Iris pigment epithelial cell (primary cell): ENCODE results near the gene ZDHHC14.

ENCODE experiments used
- DNase-seq: peaks from one replicate; pipeline ENCODE4 v3.0.0-alpha.2; 2011; ENCODE audit warnings: low read depth

The ZDHHC14 gene

DNA sequence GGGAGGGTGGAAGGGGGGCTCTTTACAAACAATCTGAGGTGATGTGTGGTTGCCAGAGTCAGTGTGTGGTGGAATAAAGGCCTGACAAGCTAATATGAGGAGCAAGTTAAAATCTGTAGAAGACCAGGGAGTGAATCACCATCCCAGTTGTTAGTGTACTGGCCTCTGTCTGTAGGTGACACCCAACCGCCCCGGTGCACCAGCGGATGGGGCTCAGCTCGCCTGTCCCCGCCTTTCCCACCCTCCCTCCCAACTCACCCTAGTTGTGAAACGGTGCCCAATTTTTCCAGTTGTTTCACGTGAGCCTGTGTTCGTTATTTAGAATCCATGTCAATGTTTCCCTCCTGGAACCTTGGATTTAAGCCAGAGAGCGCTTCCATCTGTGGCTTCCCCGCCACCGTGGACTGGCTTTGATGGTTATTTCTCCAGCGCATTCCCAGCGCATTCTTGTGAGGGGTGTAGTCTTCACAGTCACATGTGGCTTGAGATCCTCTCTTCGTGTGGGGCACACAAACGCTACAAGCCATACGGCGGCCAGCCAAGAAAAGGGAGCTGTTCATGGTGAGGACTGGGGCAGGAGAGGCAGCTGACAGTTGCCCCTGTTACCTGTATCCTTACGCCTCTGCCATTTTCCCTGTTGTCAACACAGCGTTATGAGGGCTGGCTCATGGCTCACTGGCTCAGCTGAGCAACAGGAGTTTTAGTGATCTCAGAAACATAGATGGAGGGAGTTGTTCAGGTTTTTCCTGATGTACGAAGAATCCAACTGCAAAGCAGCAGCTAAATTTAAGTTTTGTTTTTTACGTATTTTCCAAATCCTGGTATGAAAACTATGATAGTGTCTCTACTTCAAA lies 137.6 kb downstream of the ZDHHC14 start:
- DNase-seq = no peak

DNA sequence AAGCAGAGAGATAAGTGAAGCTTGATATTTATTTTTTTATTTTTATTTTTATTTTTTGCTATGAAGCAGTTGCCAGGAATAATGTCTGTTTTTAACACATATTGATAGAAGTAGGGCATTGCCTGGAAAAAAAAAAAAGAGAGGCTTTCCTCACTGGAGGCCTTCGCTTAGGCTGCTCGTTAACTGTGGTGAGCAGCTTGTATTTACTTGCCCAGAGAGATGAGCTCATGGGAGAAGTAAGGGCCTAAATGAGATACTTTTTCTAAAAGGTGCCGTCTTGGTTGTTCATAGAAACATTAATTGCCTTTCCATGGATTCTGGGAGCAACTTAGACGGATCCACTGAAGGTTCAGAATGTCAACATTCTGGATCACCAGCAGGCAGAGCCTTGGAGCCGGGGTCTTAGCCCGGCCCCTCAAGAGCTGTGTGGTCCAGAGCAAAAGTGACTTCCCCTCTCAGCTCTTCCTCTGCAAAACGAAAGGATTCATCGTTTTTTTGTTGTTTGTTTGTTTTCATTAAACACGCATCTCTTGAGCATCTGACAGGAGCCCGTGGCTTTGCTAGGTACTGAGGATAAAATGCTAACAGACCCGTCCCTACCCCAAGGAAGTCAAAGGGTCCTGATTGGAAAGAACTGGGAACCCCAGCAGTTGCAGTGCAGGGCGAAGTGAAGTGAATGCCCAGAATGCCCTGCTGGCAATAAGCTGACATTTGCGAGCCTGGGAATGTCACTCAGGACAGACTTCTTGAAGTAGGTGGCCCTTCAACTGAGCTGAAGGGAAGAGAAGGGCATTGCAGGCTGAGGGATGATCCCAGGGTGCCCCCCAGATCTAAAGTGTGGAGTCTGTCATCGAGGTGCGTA lies 138.5 kb downstream of the ZDHHC14 start:
- DNase-seq = no peak

GRCh38 chr6:157520117-157520406 lies 139.1 kb downstream of the ZDHHC14 start:
- no peak for DNase-seq

GRCh38 chr6:157520596-157521361 lies 139.8 kb downstream of the ZDHHC14 start:
- DNase-seq = no peak

- DNase-seq = no peak
Observed at GRCh38 chr6:157521362-157522335, 140.7 kb downstream of the ZDHHC14 start.

DNA sequence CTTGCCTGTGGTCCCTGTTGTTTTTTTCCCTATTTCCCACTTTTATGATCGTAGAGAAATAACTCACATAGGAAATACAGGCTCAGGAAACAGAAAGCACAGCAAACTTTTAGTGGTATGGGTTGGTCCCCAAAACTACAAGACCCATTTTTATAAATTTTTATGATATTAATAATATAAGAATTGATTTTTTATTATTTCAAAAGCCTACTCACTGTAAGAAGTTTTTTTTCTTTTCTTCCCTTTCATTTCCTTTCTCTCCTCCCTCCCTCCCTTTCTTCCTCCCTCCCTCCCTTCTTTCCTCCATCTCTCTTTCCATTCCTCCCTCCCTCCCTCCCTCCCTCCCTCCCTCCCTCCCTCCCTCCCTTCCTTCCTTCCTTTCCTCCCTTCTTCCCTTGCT lies 141.5 kb downstream of the ZDHHC14 start:
- DNase-seq = no peak

DNA sequence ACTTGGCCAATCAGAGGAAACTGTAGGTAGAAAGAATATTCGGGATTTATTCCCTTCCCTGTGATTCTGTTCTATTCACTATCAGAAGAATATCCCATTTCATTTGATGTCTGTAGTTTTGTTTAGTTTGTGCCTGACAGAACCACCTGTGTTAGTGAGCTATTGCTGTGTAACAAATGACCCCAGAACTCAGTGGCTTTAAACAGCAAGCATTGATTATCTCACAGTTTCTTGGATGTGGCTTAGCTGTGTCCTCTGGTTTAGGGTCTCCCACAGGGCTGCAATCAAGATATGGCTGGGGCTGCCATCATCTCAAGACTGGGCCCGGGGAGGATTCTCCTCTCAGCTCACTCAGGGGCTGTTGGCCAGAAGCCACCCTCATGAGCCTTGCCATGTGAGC lies 143.7 kb downstream of the ZDHHC14 start:
- no peak for DNase-seq

DNA sequence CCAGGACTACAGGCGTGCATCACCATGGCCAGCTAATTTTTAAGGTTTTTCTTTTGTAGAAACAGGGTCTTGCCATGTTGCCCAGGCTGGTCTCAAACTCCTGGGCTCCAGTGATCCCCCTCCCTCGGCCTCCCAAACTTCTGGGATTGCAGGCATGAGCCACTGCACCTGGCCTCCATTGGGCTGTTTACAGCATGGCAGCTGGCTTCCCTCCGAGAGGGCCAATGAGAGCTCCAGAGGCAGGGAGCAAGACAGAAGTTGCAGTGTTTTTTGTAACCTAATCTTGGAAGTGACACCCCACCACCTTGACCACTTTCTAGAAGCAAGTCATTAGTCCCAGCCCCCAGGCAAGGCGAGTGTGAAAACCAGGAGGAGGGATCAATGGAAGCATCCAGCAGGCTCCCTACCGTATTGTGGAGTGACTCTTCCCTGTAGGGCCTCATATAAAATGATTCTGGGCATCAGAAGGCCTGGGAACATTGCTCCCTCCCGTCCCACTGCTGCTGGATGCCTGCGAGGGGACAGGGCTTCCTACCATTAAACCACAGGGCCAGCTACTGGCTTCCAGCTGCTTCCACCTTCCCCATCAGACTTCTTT lies 144.4 kb downstream of the ZDHHC14 start:
- DNase-seq = no peak

DNA sequence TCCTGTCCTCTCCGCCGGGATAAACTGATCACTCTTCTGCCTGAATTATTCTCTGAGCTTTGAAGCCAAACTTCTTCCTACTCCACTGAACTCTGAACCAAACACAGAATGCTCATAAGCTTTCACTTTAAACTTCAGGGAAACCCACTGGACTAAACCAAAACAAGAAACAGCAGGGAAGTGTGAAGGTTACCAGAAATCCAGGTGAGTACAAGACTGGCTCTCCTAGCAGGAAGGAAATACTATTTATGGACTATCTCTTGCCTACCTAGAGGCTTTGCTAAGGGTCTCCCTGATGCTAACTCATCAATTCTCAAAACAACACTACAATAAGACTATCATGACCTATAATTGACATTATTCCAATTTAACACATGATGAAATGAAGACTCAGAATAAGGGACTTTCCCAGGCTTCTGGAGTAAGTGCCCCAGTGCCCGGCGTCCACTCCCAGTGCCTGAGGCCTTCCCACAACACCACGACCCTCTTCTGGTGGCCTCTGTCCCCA lies 145.0 kb downstream of the ZDHHC14 start:
- no peak for DNase-seq

DNA sequence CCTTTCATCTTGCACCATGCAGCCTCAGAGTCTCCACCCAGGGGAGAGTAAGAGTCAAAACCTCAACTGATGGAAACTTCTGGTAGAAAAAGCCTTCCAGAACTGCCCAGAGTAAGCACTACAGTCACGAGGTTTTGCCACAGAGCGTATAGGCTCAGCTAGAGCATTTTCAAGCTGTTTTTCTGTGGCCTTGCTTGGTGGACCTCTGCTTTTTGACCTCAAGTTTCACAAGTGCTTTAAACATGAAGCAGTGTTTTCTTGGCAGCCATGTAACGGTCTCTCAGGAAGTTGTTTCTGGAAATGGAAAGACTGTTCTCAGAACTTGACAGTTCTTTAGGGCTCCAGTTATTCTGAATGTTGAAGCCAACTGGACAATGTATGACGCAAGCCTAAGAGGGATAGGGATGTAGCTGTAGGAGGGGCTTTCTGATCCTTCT lies 146.5 kb downstream of the ZDHHC14 start:
- peak; percentile 73 for DNase-seq

- peak; percentile 73 for DNase-seq
Observed at GRCh38 chr6:157528931-157529653, 148.1 kb downstream of the ZDHHC14 start.

DNA sequence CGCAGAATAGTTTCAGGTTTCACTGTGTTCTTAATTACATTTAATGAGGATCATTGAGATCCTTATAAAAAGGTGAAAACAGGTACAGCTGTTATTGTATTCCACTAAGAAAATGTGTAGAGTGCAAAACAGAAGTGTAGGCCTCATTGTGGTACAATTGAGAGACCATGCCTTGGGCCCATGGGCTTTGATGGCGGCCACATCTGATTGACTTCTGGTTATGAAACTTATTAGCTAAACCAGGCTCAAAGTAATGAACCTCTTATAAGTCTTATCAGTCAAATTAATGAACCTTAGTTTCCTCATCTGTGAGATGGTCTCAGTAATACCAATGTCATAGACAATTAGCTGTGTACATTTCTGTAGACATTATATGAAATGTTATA lies 148.7 kb downstream of the ZDHHC14 start:
- no peak for DNase-seq

GRCh38 chr6:157530126-157530525 lies 149.1 kb downstream of the ZDHHC14 start:
- DNase-seq = no peak

DNA sequence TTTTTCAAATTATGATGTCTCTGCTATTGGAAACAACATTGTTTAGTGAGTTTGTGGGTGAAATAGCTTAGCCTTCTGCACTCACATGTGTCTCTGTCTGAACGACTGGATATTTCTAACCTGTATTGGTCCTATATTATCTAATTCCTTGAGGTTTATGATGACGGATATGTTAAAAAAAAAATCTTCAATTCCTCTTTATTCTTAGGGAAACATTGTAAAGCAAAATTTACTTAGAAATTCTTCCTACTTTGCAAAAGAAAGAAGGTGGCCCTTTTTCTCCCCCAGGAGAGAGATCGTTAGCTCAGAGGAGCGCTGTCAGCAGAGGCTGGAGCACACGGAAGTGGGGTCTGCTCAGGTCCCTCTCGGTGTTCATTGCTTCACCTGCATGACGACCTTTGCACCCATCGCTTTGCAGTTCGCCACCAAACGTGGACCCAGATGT lies 149.8 kb downstream of the ZDHHC14 start:
- DNase-seq = no peak

DNA sequence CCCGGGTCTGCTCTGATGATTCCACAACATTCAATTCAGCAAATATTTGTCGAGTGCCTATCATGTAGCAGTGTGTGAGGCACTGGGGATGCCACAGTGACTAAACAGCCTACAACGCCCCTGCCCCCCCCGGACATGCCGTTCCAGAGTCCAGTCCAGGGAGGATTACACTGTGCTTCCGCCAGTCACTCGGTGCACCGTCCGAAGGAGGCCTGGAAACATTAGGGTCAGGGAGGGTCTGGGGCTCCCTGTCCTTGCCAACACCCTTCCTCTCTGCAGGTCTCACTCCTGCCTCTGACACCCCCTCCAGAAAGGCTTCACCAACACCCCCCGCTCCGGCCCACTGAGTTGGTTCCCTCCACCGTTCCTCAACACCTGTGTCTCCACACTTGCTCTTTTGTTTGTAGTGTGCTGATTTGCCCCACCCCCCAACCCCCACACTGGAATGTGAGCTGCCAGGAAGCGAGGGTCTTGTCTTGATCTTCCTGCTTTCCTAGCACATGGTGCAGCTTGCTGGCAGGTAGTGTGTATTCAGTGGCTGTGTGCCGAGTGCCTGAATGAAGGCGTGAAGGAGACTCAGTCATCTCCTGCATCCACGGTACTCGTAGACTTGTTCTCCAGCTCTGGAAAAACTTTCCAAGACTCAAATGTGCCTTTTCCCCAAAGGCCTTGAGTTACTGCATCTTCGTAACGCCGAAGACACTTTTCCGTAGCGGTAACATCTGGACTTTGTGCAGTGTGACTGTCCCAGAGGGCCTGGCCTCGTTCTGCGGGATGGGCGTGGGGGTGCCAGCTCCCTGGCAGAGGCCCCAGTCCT lies 150.4 kb downstream of the ZDHHC14 start:
- DNase-seq = no peak

DNA sequence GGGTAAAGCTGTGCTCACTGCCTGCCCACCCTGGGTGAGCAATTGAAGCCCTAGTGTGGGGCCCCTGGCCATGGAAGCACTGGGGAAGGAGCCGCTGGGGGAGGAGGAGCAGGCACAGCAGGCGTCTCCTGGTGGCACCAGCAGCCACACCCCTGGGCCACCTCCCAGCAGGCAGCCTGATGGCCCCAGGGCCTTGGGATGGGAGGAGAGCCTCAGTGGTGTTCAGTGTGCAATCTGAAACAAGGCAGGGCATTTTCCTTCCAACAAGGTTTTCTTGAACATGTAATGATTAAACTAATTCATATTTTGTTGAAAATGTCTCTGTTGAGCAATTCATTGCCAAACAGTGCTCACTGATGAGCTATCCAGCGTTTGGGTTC lies 151.0 kb downstream of the ZDHHC14 start:
- no peak for DNase-seq

GRCh38 chr6:157533048-157533871 lies 152.3 kb downstream of the ZDHHC14 start:
- no peak for DNase-seq
